Heart left ventricle (tissue), 16 donors: ENCODE measurements around the gene ADCY5. TPM values are rescaled to one million over a fixed set of nuclear protein-coding genes. Genes with fewer than 3 reads are reported as not detected.
A peak's percentile ranks its signal among the peaks of the same experiment; 100 is the strongest.

ENCODE experiments used
- ATAC-seq, 4 donors: fragments of 200-7000 bp; cut with Tn5 transposase; one replicate each; pipeline ENCODE4 v1.9.1; 2020 to 2022; ENCODE audit warnings: moderate library complexity in 4 of 4, mild to moderate bottlenecking in 3 of 4, moderate number of reproducible peaks in 1 of 4
- DNase-seq, 5 donors: peaks; one replicate each; pipeline ENCODE4 v3.0.0-alpha.2; 2020
- H3K27ac ChIP-seq, 12 donors: fragments of 200-600 bp; sonication (generic) in 4 of 12; one replicate each; pipeline versions ENCODE4 v1.5.0 to v1.8.0; 2016 to 2022; ENCODE audit warnings: mild to moderate bottlenecking in 2 of 12
- H3K27me3 ChIP-seq, 9 donors: fragments of 200-600 bp; sonication (generic) in 2 of 9; one replicate each; pipeline versions ENCODE4 v1.5.1 to v1.8.0; 2016 to 2022; ENCODE audit warnings: mild to moderate bottlenecking in 3 of 9
- H3K36me3 ChIP-seq, 9 donors: fragments of 200-600 bp; sonication (generic) in 2 of 9; one replicate each; pipeline versions ENCODE4 v1.5.0 to v1.8.0; 2018 to 2022; ENCODE audit warnings: mild to moderate bottlenecking in 2 of 9
- H3K4me1 ChIP-seq, 12 donors: fragments of 200-600 bp; sonication (generic) in 4 of 12; one replicate each; pipeline versions ENCODE4 v1.5.0 to v1.8.0; 2016 to 2022; ENCODE audit warnings: mild to moderate bottlenecking in 3 of 12
- H3K4me3 ChIP-seq, 12 donors: fragments of 200-600 bp; sonication (generic) in 4 of 12; one replicate each; pipeline versions ENCODE4 v1.5.0 to v1.8.0; 2017 to 2022; ENCODE audit warnings: mild to moderate bottlenecking in 9 of 12, moderate library complexity in 4 of 12
- H3K9me3 ChIP-seq, 12 donors: fragments of 200-600 bp; sonication (generic) in 4 of 12; one replicate each; pipeline versions ENCODE4 v1.5.0 to v1.8.0; 2016 to 2022; ENCODE audit warnings: mild to moderate bottlenecking in 1 of 12
- POLR2A ChIP-seq, 2 donors: fragments of 450-650 bp; IDR thresholded peaks; one replicate each; pipeline ENCODE4 v1.6.1; 2017; ENCODE audit warnings: antibody characterized with exemption in 2 of 2, mild to moderate bottlenecking in 2 of 2, moderate library complexity in 2 of 2
- WGBS, 4 donors: extraction: QIAGEN DNeasy Blood & Tissue Kit in 2 of 4; methylation state at CpG; one replicate each; pipeline versions ENCODE4 v1.1.5 to v1.1.7; 2013 to 2018; 5-methylcytosine and 5-hydroxymethylcytosine counted together
- intact Hi-C, 10 donors: fragments of 100-400 bp; cut with DNase I; formaldehyde crosslinking; loops; one replicate each; pipeline versions ENCODE4 v1.11.1 to v1.14.2; 2022
- polyA plus RNA-seq, 2 donors: library from polyadenylated mRNA; stranded (reverse); fragments of 200-250 nt; gene quantifications; one replicate each; pipeline ENCODE4 v1.2.3, GENCODE V29; 2013
- total RNA-seq, 9 donors: library from RNA; depleted of rRNA in 2 of 9; stranded (reverse); fragments of >200 nt in 2 of 9; fragmentation: NEBNext Ultra II Directional in 3 of 9; extraction: Animal tissue kit (Norgen Biotek cat#: 25700) in 3 of 9; gene quantifications; one replicate each; pipeline versions ENCODE4 v1.1.0 to v1.2.4, GENCODE V29; 2016 to 2023
- TF ChIP-seq, protein P1 (sequence below), 12 donors: fragments of 200-600 bp; sonication (generic) in 4 of 12; IDR thresholded peaks; one replicate each; pipeline versions ENCODE4 v1.5.0 to v1.8.0; 2018 to 2022; ENCODE audit warnings: antibody characterized with exemption in 12 of 12, mild to moderate bottlenecking in 5 of 12
- donor health status: ischemic (EF 13 %, LVEDD 7.1; RV severe dilation, severe dysfunction).
- donor health status: healthy with polysubstance abuse.
- donor health status: DM: no; HTN: yes; CAD: no.
- donor health status: DM: no; HTN: no; CAD: no.
- donor health status: ischemic (EF 25% LVEDD 6.9; RV normal size, moderate dysfunction).
- donor health status: ischemic (EF 25% LVEDD 5.7; RV mildly dilated, moderate dysfunction).
- donor health status: healthy.
- donor health status: DM: yes; HTN: yes; CAD: no.
- donor health status: ischemic (EF 35%, LVEDD 5.7; RV mildly dilated, moderate dysfunction).
- donor health status: nonischemic (EF 11% LVEDD 7.7; RV severe dilation, severe dysfunction).
- donor health status: DM: yes; HTN: yes; CAD: no.
- donor health status: PGD.
- donor health status: ischemic (EF 29% LVEDD 5.4; RV normal size, mild dysfunction).
- donor health status: nonischemic (EF 23%, LVEDD 6.1; RV moderate dilation, normal function).

Gene ADCY5
- total and polyA plus RNA-seq, 11 donors: 78.5 to 276 (median 167) TPM

DNA sequence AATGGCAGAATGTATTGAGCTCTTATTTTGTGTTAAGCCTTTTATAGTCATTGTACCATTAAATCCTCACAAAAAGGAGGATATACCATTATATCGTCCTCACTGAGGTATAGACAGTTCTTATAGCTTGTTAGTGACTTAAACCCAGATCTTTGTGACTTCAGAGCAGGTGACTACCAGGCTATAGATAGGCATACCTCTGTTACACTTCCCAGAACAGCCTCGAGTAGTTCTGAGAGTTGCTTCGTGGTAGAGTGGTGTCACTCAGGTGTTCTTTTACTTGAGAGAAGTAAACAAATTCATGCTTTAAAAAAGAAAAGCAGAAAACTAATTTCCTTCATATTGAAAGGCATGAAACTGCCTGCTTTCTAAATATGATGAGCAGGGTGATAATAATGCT is 187.2 kb downstream of the ADCY5 start:
- Histone ChIP-seq H3K4me1 (peaks cover 0 to 12% (median 0%) of the 10 kb centered on the region in 12 donors), H3K27ac (no peak overlapping the region), H3K27me3 (no peaks in the 10 kb centered on the region), H3K36me3 (peaks cover 0 to 58% (median 33%) of the 10 kb centered on the region in 9 donors), H3K9me3 (peaks cover 0 to 2% (median 0%) of the 10 kb centered on the region in 12 donors), H3K4me3 (no peak overlapping the region)
- WGBS, 4 donors: 71 to 78% (median 77%) methylated on average over 3 of the region's 3 CpGs
- TF ChIP-seq, protein P1, sequence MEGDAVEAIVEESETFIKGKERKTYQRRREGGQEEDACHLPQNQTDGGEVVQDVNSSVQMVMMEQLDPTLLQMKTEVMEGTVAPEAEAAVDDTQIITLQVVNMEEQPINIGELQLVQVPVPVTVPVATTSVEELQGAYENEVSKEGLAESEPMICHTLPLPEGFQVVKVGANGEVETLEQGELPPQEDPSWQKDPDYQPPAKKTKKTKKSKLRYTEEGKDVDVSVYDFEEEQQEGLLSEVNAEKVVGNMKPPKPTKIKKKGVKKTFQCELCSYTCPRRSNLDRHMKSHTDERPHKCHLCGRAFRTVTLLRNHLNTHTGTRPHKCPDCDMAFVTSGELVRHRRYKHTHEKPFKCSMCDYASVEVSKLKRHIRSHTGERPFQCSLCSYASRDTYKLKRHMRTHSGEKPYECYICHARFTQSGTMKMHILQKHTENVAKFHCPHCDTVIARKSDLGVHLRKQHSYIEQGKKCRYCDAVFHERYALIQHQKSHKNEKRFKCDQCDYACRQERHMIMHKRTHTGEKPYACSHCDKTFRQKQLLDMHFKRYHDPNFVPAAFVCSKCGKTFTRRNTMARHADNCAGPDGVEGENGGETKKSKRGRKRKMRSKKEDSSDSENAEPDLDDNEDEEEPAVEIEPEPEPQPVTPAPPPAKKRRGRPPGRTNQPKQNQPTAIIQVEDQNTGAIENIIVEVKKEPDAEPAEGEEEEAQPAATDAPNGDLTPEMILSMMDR (IDR thresholded peaks at IDR 0.05): no peak
- no peak for TF ChIP-seq POLR2A (IDR thresholded peaks at IDR 0.05)
- ATAC-seq: no peak
- no peak for DNase-seq
- intact Hi-C loops: no loop called here

DNA sequence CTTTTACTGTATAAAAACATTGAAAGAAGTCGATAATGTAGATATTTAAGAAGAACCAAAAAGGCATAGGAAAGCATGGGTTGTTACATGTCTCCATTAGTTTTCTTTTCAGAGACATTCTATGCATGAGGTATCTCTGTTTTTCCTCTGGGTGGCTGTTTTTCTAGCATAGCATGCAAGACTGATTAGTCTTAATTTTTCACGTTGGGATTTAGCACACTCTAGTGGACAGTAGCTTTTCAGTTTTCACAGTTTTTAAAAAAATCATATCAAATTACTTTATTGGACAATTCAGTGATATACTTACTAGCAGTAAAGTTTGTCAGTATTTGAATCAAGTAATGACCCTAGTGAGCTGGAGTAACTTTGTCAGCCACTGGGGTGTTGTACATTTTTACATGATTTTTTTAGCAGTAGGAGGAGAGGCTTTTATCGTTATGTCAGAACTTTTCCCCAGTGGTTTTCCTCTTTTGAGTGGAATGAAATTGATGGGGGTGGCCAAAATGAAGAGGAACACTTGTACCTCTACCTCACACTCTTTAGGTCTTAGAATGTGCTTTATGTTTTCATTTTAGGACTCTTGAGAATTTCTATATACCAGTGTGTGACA is 190.0 kb downstream of the ADCY5 start:
- WGBS, 4 donors: 39 to 45% (median 44%) methylated on average over 3 of the region's 3 CpGs
- peaks cover 0 to 64% (median 23%) of the 10 kb centered on the region in 9 donors for H3K36me3 ChIP-seq
- no peak for DNase-seq
- H3K27me3 ChIP-seq: no peaks in the 10 kb centered on the region
- no peak overlapping the region for H3K27ac ChIP-seq
- peak in 3 of 4 donors; percentile 22 to 58 (median 56) for ATAC-seq
- no peaks in the 10 kb centered on the region for H3K9me3 ChIP-seq
- peaks cover 0 to 12% (median 0%) of the 10 kb centered on the region in 12 donors for H3K4me1 ChIP-seq
- intact Hi-C loops: loop anchor here (2.0 to 10.0 kb wide), 9 partner anchors 194 to 404 kb away; partner anchors contain the start of genes SEMA5B (in 6 of the 10) and PDIA5 (in 1 of the 10)
- no peak overlapping the region for H3K4me3 ChIP-seq
- no peak for TF ChIP-seq POLR2A (IDR thresholded peaks at IDR 0.05)
- TF ChIP-seq, protein P1 (IDR thresholded peaks at IDR 0.05): peak; percentile 33 to 73 (median 57)

DNA sequence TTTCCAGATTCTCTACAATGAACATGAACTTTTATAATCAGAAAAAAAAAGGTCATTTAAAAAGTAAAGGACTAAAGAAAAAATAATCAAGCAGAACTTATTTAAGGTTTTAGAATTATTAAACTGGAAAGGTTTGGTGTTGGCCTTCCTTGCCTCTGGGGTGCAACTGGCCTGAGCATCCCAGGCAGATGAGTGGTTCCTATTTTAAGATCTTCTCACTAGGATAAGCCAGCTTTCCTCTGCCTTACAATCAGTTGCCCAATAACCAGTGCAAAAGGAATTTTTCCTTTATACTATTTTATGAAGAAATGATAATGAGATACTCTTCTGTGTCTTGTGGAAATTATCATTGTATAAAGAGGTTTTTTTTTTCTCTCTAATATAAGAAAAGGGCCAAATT is 190.5 kb downstream of the ADCY5 start:
- intact Hi-C loops: loop anchor here (2.0 to 10.0 kb wide), 9 partner anchors 194 to 404 kb away; partner anchors contain the start of genes SEMA5B (in 6 of the 10) and PDIA5 (in 1 of the 10)
- ATAC-seq (peak in 2 of 4 donors; percentile 42 to 52), DNase-seq (no peak)
- H3K27ac ChIP-seq: no peak overlapping the region
- H3K9me3 ChIP-seq: no peaks in the 10 kb centered on the region
- H3K27me3 ChIP-seq: no peaks in the 10 kb centered on the region
- H3K36me3 ChIP-seq: peaks cover 0 to 64% (median 22%) of the 10 kb centered on the region in 9 donors
- peaks cover 0 to 12% (median 0%) of the 10 kb centered on the region in 12 donors for H3K4me1 ChIP-seq
- H3K4me3 ChIP-seq: no peak overlapping the region
- TF ChIP-seq POLR2A (IDR thresholded peaks at IDR 0.05): no peak
- TF ChIP-seq, protein P1 (IDR thresholded peaks at IDR 0.05): no peak

DNA sequence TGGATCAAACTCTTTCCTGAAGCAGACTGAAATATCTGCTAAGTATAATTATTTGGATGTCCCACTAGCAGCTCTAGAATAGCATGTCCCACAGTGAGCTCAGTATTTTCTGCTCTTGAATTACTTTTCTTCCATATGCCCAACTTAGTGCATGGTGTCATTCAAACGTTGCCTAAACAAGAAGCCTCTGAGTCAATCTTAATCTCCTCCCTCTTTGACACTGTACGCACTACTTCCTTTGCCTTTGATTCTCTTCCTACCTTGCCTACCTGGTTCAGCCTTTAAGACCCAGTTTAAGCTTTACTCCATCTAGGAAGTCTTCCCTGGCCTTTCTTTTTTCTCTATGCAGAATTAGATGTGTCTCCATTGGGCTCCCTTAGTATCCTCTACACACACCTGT is 192.6 kb downstream of the ADCY5 start:
- H3K9me3 ChIP-seq: no peaks in the 10 kb centered on the region
- no peaks in the 10 kb centered on the region for H3K27me3 ChIP-seq
- DNase-seq (no peak), ATAC-seq (no peak)
- H3K27ac ChIP-seq: no peak overlapping the region
- 69 to 83% (median 76%) methylated on average over 2 of the region's 2 CpGs for WGBS, 4 donors
- TF ChIP-seq POLR2A (IDR thresholded peaks at IDR 0.05): no peak
- TF ChIP-seq, protein P1 (IDR thresholded peaks at IDR 0.05): no peak
- no peak overlapping the region for H3K4me3 ChIP-seq
- peaks cover 0 to 60% (median 16%) of the 10 kb centered on the region in 9 donors for H3K36me3 ChIP-seq
- intact Hi-C loops: loop anchor here (5.0 to 10.0 kb wide), 8 partner anchors 191 to 401 kb away; partner anchors contain the start of genes SEMA5B (in 6 of the 10) and PDIA5 (in 1 of the 10)
- peaks cover 0 to 12% (median 0%) of the 10 kb centered on the region in 12 donors for H3K4me1 ChIP-seq
